ENCODE data around the gene OR51A7.

GRCh38 chr11:4903484-4903883, at the start of gene OR51A7:
- no peak for TF ChIP-seq CTCF (IDR thresholded peaks at IDR 0.05)
- no peak for TF ChIP-seq POLR2A (IDR thresholded peaks at IDR 0.05)

Data from vagina (tissue), 2 donors.